GM10266 (cell line): ENCODE data around the gene AQP5.

ENCODE experiments used
- DNase-seq: peaks from one replicate; pipeline ENCODE4 v3.0.0; 2012; ENCODE audit errors: extremely low spot score
- TF ChIP-seq, protein P1 (sequence below): IDR thresholded peaks from 2 replicates; pipeline ENCODE4 v1.5.1; 2012; ENCODE audit warnings: mild to moderate bottlenecking, low read depth; ENCODE audit not compliant: control insufficient read depth, insufficient read depth; ENCODE audit errors: missing control alignments

The AQP5 gene

DNA sequence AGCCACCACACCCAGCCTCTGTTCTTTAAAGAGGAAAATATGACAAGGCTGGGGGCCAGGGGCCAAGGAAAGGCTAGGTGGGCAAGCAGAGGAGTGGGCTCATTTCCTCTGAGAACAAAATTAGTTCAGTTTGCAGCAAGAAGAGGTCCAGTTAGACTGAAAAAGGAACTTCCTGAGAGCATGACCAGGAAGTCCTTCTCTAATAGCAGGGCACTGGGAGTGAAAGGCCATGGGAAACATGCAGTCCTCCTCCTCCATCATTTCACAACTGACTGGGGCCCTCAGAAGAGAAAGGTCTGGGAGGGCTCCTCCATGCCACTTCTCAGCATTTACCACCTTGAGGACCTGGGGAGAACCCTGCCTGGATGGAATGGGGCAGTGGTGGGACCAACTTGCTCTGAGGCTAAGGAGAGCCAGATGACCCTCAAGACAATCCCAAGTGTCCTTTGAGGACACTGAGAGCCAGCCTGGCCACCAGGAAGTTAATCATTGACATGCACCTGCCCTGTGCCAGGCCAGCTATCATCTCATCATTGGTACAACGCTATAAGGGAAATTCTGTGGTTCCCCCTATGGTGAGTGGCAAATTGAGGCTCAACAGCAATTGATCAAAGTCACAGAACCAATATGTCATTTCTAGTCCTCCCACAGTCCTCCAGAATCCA, 9.1 kb upstream of the AQP5 start:
- TF ChIP-seq, protein P1, sequence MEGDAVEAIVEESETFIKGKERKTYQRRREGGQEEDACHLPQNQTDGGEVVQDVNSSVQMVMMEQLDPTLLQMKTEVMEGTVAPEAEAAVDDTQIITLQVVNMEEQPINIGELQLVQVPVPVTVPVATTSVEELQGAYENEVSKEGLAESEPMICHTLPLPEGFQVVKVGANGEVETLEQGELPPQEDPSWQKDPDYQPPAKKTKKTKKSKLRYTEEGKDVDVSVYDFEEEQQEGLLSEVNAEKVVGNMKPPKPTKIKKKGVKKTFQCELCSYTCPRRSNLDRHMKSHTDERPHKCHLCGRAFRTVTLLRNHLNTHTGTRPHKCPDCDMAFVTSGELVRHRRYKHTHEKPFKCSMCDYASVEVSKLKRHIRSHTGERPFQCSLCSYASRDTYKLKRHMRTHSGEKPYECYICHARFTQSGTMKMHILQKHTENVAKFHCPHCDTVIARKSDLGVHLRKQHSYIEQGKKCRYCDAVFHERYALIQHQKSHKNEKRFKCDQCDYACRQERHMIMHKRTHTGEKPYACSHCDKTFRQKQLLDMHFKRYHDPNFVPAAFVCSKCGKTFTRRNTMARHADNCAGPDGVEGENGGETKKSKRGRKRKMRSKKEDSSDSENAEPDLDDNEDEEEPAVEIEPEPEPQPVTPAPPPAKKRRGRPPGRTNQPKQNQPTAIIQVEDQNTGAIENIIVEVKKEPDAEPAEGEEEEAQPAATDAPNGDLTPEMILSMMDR = no peak
- no peak for DNase-seq

DNA sequence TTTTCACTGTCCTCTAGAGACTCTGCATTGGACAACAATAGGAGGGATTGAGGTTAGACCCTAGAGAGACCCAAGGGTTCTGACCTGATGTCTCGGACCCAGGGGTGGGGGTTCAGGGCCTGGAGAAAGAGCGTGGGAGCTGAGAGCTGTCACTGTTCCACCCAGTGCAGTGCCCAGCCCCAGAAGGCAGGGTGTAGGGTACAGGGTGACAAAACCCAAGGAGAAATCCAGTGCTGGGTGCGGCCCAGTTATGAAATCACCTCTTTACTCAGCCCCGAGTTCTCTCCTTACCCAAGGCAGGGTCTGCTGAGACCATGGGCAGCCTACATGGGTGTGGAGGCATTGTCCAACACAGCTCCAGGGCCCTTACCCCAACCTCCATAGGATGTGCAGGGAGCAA, 8.5 kb upstream of the AQP5 start:
- TF ChIP-seq, protein P1 = no peak

DNA sequence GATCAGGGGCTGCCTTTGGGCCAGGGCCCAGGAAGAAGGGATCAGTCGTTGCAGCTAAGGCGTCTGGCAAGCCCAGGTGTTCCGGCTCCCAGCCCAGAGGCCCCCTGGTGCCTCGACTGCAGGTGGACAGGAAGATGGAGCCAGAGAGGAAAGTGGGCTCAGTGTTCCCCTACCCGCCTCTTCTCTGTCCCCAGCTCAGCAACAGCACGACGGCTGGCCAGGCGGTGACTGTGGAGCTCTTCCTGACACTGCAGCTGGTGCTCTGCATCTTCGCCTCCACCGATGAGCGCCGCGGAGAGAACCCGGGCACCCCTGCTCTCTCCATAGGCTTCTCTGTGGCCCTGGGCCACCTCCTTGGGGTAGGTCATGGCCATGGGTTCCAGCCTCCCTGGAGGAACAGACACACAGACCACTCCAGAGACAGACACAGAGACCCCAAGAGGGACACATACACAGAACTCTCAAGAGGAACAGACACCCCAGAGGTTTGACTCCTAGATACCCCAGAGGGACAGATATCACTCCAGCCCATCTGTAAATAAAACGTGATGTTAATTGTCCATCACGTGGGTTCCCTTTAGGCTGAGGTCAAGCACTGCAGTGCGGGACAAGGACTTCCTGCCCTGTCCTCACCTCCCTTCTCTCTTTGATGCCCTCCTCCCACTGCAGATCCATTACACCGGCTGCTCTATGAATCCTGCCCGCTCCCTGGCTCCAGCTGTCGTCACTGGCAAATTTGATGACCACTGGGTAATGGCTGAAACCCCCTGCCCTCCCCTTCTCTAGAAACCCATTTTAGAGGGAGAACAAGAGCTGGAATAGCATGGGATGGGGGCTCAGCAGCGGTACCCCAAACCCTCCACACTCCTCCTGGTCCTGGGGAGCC, 7.5 kb upstream of the AQP5 start:
- no peak for DNase-seq
- TF ChIP-seq, protein P1 = no peak

More for the DNA sequence above, 8.5 kb upstream of the AQP5 start:
- no peak for DNase-seq

DNA sequence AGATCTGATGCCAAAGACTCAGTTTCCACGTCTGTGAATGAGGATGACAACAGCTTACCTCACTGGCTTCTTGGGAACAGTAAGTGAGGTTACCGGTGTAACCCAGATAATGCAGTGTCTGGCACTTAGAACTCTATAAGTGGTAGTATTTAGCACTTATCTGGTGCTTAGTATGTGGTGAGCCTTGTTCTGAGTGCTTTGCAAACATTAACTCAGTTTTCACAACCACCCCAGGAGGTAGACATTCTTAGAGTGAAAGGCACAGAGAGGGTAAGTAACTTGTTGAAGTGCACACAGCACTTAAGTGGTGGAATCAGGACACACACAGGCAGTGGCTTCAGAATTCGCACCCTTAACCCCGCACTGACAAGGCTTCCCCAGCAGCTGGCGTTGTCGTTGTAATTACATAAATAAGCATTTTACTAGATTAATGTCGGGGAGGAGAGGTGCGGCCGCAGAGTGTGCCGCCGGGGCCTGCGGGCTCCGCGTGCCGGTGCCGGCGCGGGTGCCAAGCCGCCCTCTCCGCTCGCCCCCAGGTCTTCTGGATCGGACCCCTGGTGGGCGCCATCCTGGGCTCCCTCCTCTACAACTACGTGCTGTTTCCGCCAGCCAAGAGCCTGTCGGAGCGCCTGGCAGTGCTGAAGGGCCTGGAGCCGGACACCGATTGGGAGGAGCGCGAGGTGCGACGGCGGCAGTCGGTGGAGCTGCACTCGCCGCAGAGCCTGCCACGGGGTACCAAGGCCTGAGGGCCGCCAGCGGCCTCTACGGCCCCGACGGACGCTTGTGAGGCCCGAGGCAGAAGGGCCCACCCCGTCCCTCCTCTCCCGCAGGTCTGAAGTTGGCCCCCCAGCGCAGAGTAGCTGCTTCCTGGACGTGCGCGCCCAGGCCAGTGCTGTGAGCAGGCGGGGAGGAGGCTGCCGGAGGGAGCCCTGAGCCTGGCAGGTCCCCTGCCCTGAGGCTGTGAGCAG, 6.5 kb upstream of the AQP5 start:
- TF ChIP-seq, protein P1 = no peak
- DNase-seq = no peak

DNA sequence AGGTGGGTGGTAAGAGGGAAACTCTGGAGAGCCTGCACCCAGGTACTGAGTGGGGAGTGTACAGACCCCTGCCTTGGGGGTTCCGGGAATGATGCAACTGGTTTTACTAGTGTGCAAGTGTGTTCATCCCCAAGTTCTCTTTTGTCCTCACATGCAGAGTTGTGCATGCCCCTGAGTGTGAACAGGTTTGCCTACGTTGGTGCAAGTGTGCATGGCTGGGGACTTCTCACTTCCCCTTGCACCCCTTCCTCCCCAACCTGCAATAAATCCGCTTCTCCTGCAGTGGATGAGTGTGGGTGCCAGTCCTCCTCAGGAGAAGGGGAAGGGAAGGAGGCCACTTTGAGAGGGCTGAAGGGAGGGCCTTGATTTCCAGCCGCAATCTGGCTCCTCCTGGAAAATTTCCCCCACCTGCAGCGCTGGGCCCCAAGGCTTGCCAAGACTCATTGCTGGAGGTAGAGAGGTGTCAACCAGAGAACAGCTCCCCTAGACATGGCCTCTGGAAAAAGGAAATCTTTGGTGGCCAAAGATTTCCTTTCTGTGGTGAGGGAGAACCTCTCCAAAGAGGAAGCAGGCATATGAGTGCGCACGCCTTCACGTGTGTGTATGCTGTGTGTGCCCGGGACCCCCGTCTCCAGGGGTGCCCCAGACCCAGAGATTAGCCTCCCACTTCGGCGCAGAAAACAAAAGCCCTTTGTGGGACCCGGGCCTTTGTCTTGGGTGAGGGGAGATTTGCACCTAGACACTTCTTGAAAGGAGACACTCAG, 5.6 kb upstream of the AQP5 start:
- no peak for DNase-seq
- TF ChIP-seq, protein P1 = no peak
